GM12892 (cell line): Measurements from ENCODE around the gene PSENEN.

Experiments used
- POLR2A ChIP-seq: IDR thresholded peaks from 2 replicates; pipeline ENCODE4 v1.6.1; 2011; ENCODE audit warnings: low read depth, low read length, control low read depth
- POLR2AphosphoS5 ChIP-seq: IDR thresholded peaks from 2 replicates; pipeline ENCODE4 v1.6.1; 2011; ENCODE audit warnings: low read depth, low read length, control low read depth

GRCh38 chr19:35781650-35782049, 36.2 kb downstream of the PSENEN start:
- TF ChIP-seq POLR2A: no peak
- TF ChIP-seq POLR2AphosphoS5: no peak
